ENCODE data around the gene GPR107. TPM values are rescaled to one million over a fixed set of nuclear protein-coding genes. Genes with fewer than 3 reads are reported as not detected.

GPR107 gene
- total RNA-seq, 1 experiment from 2014 or later: 33.2 TPM

GRCh38 chr9:130042885-130043653 lies 10.6 kb upstream of the GPR107 start, which contains the start of gene FNBP1:
Gene FNBP1, minus strand, starts transcription at chr9:130043189. Its CDS starts 214 bp downstream, at chr9:130042975.
- peak; percentile 78 for DNase-seq (ENCODE audit: low spot score)
- Mint-ChIP-seq H3K27me3 (ENCODE audit: low read depth) (peaks cover 19% of the 10 kb centered on the region), H3K4me1 (peaks cover 42% of the 10 kb centered on the region), H3K36me3 (no peaks in the 10 kb centered on the region), H3K27ac (peak within 1 kb of the TSS; percentile 73), H3K9me3 (no peaks in the 10 kb centered on the region), H3K4me3 (peak within 1 kb of the TSS; percentile 97)
- CTCF ChIA-PET: interaction anchor here (1.0 to 1.5 kb wide), 2 partner anchors 10 to 15 kb away, joined by 3 to 5 read pairs; no protein-coding TSS in a partner anchor
- ATAC-seq: peak; percentile 75
- POLR2A ChIA-PET: interaction anchor here (0.7 kb wide), 1 partner anchor 221 kb away, joined by 3 read pairs; no protein-coding TSS in a partner anchor
- TF ChIP-seq ZNF532 (CRISPR knock-in tag; IDR thresholded peaks at IDR 0.05; ENCODE audit: borderline replicate concordance) (no peak), ZNF263 (CRISPR knock-in tag; IDR thresholded peaks at IDR 0.05; ENCODE audit: low read depth) (no peak), NR1H2 (CRISPR knock-in tag; IDR thresholded peaks at IDR 0.05) (no peak), ZMAT4 (CRISPR knock-in tag; IDR thresholded peaks at IDR 0.05) (no peak), GRHL2 (CRISPR knock-in tag; IDR thresholded peaks at IDR 0.05; ENCODE audit: insufficient replicate concordance, severe bottlenecking) (no peak), ETV6 (CRISPR knock-in tag; IDR thresholded peaks at IDR 0.05) (no peak), STAT6 (CRISPR knock-in tag; conservative IDR thresholded peaks at IDR 0.05; ENCODE audit: low read depth) (no peak), RELA (CRISPR knock-in tag; IDR thresholded peaks at IDR 0.05; ENCODE audit: borderline replicate concordance) (no peak), FOXK1 (CRISPR knock-in tag; IDR thresholded peaks at IDR 0.05) (no peak; the same call in 1 of the 2 replicates), CREB1 (CRISPR knock-in tag; IDR thresholded peaks at IDR 0.05) (no peak), NFE2L1 (CRISPR knock-in tag; IDR thresholded peaks at IDR 0.05) (no peak), ATF2 (CRISPR knock-in tag; IDR thresholded peaks at IDR 0.05; ENCODE audit: borderline replicate concordance, low read depth) (no peak), USF2 (CRISPR knock-in tag; IDR thresholded peaks at IDR 0.05) (no peak), RORB (CRISPR knock-in tag; IDR thresholded peaks at IDR 0.05) (no peak), ZNF317 (CRISPR knock-in tag; IDR thresholded peaks at IDR 0.05; ENCODE audit: borderline replicate concordance, low read depth) (no peak), ZNF138 (CRISPR knock-in tag; conservative IDR thresholded peaks at IDR 0.05) (no peak), ZNF671 (CRISPR knock-in tag; IDR thresholded peaks at IDR 0.05) (no peak), ZNF232 (CRISPR knock-in tag; IDR thresholded peaks at IDR 0.05) (no peak), SP1 (CRISPR knock-in tag; conservative IDR thresholded peaks at IDR 0.05) (0 out of 2 replicates have a peak, but pooled peaks have one; percentile 40), MXD4 (CRISPR knock-in tag; IDR thresholded peaks at IDR 0.05; ENCODE audit: borderline replicate concordance) (no peak), ZNF219 (CRISPR knock-in tag; IDR thresholded peaks at IDR 0.05; ENCODE audit: borderline replicate concordance) (no peak), MYBL2 (CRISPR knock-in tag; IDR thresholded peaks at IDR 0.05) (no peak), ARID4B (CRISPR knock-in tag; IDR thresholded peaks at IDR 0.05; ENCODE audit: borderline replicate concordance) (peak; percentile 39; the same call in 1 of the 2 replicates)

Data from WTC11 (cell line).